ENCODE measurements around the gene NTM. TPM values are rescaled to one million over a fixed set of nuclear protein-coding genes. Genes with fewer than 3 reads are reported as not detected.
"Not testable (repeated sequence)": the region's sequence is repeated elsewhere in the genome, so short reads cannot be mapped to it uniquely, and the experiment has no call there.

The NTM gene
- total RNA-seq, 1 donor from 2014 or later = not detected

- DNase-seq = no peak
- Mint-ChIP-seq H3K9me3 (no peaks in the 10 kb centered on the region), H3K27ac (no peak overlapping the region), H3K27me3 (no peaks in the 10 kb centered on the region), H3K36me3 (ENCODE audit: low read depth) (no peaks in the 10 kb centered on the region), H3K4me1 (no peaks in the 10 kb centered on the region), H3K4me3 (no peak overlapping the region)
- no peak for TF ChIP-seq CTCF (IDR thresholded peaks at IDR 0.05)
- ATAC-seq (ENCODE audit: low read depth) = no peak
- intact Hi-C loops (cut with micrococcal nuclease) = no loop called here
- POLR2A ChIA-PET = no interaction called here
- CTCF ChIA-PET = no interaction called here
These were observed 125.0 kb downstream of the NTM start for GRCh38 chr11:131495423-131495822.

- H3K4me3 Mint-ChIP-seq; POLR2A ChIA-PET; H3K36me3 Mint-ChIP-seq (ENCODE audit: low read depth); H3K4me1 Mint-ChIP-seq; ATAC-seq (ENCODE audit: low read depth); intact Hi-C loops (cut with micrococcal nuclease); H3K27me3 Mint-ChIP-seq; H3K9me3 Mint-ChIP-seq; H3K27ac Mint-ChIP-seq; CTCF ChIA-PET; DNase-seq: not testable (repeated sequence)
These were observed 127.3 kb downstream of the NTM start for GRCh38 chr11:131497686-131498085.

GRCh38 chr11:131498631-131499160 lies 128.3 kb downstream of the NTM start:
- TF ChIP-seq CTCF (IDR thresholded peaks at IDR 0.05) = no peak
- H3K4me3 Mint-ChIP-seq = no peak overlapping the region
- intact Hi-C loops (cut with micrococcal nuclease) = no loop called here
- H3K9me3 Mint-ChIP-seq = no peaks in the 10 kb centered on the region
- DNase-seq (no peak), ATAC-seq (ENCODE audit: low read depth) (no peak)
- no peak overlapping the region for H3K27ac Mint-ChIP-seq
- H3K36me3 Mint-ChIP-seq (ENCODE audit: low read depth) = no peaks in the 10 kb centered on the region
- ChIA-PET CTCF (no interaction called here), POLR2A (no interaction called here)
- H3K27me3 Mint-ChIP-seq = no peaks in the 10 kb centered on the region
- no peaks in the 10 kb centered on the region for H3K4me1 Mint-ChIP-seq

- intact Hi-C loops (cut with micrococcal nuclease) = no loop called here
- no peaks in the 10 kb centered on the region for H3K9me3 Mint-ChIP-seq
- no peak for DNase-seq
- H3K36me3 Mint-ChIP-seq (ENCODE audit: low read depth) = no peaks in the 10 kb centered on the region
- no peaks in the 10 kb centered on the region for H3K4me1 Mint-ChIP-seq
- H3K4me3 Mint-ChIP-seq = no peak overlapping the region
- no peak for TF ChIP-seq CTCF (IDR thresholded peaks at IDR 0.05)
- H3K27me3 Mint-ChIP-seq = no peaks in the 10 kb centered on the region
- no peak for ATAC-seq (ENCODE audit: low read depth)
- ChIA-PET POLR2A (no interaction called here), CTCF (no interaction called here)
- H3K27ac Mint-ChIP-seq = no peak overlapping the region
These were observed 128.8 kb downstream of the NTM start for GRCh38 chr11:131499199-131499598.

GRCh38 chr11:131503017-131503416 lies 132.6 kb downstream of the NTM start:
- no peaks in the 10 kb centered on the region for H3K4me1 Mint-ChIP-seq

More at GRCh38 chr11:131503017-131503416, 132.6 kb downstream of the NTM start:
- no peaks in the 10 kb centered on the region for H3K9me3 Mint-ChIP-seq
- H3K36me3 Mint-ChIP-seq (ENCODE audit: low read depth) = no peaks in the 10 kb centered on the region
- H3K27me3 Mint-ChIP-seq = no peaks in the 10 kb centered on the region
- ChIA-PET CTCF (no interaction called here), POLR2A (no interaction called here)
- no peak overlapping the region for H3K27ac Mint-ChIP-seq
- TF ChIP-seq CTCF (IDR thresholded peaks at IDR 0.05) = no peak
- ATAC-seq (ENCODE audit: low read depth) (no peak), DNase-seq (no peak)
- no peak overlapping the region for H3K4me3 Mint-ChIP-seq
- intact Hi-C loops (cut with micrococcal nuclease) = no loop called here
